GM20000 (cell line): Measurements from ENCODE around the gene PDRG1.

ENCODE experiments used
- DNase-seq: peaks from one replicate; pipeline ENCODE4 v3.0.0; 2012; ENCODE audit warnings: low spot score
- CTCF ChIP-seq: IDR thresholded peaks from 2 replicates; pipeline ENCODE4 v1.5.1; 2012; ENCODE audit warnings: mild to moderate bottlenecking, control low read depth; ENCODE audit errors: extremely low read depth, missing control alignments

The PDRG1 gene

GRCh38 chr20:31988430-31989015, 36.7 kb upstream of the PDRG1 start:
- no peak for DNase-seq
- TF ChIP-seq CTCF = no peak

DNA sequence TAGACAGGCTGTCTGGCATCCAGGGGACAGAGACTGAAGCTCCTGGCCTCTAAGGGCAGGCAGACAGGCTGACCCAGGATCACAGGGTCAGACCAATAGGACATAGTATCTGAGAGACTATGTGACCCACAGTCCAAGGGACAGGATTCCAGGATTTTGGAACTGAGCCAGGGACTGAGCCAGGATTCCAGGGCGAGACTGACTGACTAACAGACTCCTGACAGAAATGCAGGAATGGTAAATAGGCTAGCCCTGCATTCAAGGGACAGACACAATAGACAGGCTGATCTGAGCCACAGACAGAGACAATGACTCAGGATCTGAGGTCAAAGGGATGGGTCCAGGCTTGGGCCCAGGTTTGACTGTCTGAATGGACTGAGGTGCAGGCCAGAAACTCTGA, 35.9 kb upstream of the PDRG1 start:
- no peak for DNase-seq
- no peak for TF ChIP-seq CTCF

- TF ChIP-seq CTCF = no peak
- DNase-seq = no peak
Measured at GRCh38 chr20:31984981-31985471, 33.2 kb upstream of the PDRG1 start.

- no peak for TF ChIP-seq CTCF
- no peak for DNase-seq
Measured at GRCh38 chr20:31981784-31982183, 29.9 kb upstream of the PDRG1 start.

- no peak for DNase-seq
- TF ChIP-seq CTCF = no peak
Measured at GRCh38 chr20:31979713-31980426, 28.0 kb upstream of the PDRG1 start.

DNA sequence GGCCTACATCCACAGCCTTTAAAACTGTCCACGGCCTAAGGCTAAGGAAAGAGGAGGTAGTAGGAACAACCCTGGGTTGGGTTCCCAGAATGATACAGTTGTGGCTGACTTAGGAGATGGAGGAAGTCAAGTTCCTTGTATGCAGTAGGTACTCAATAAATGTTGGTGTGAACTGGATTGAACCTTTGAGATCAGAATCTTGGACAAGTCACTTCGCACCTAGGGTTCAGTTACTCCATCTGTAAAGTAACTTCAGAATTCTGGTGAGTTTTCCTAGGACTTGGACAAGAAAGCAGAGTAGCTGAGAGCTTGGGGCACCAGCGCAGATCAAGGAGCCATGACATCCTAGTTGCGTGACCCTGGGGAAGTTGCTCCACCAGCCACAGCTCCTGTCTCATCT, 25.2 kb upstream of the PDRG1 start:
- TF ChIP-seq CTCF = no peak
- no peak for DNase-seq

DNA sequence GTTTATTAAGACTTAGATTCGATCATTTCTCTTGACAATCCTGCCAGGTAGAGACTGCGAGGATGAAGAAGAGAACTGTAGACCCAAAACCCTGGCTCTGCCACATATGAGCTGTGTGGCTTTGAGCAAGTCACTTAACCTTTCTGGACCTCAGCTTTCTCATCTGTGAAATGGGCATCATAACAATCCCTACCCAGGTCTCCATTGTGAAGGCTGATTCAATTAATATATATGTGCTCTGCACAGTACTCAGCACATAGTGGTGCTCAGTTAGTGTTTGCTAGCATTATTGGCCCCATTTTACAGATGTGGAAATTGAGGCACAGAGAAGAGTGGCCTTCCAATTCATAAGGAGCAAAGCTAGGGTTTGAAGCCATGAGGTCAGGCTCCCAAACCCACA, 24.0 kb upstream of the PDRG1 start:
- DNase-seq = no peak
- no peak for TF ChIP-seq CTCF
